HEK293 (cell line): ENCODE results near the gene USP5.
"Not testable (repeated sequence)": the region's sequence is repeated elsewhere in the genome, so short reads cannot be mapped to it uniquely, and the experiment has no call there.

Source experiments
- CTCF ChIA-PET: fragments of 350-600 bp; formaldehyde crosslinking; extraction: SDS; loops from one replicate; lab custom pipeline; 2021; ENCODE audit warnings: antibody characterized with exemption; lab: Yijun Ruan, JAX
- POLR2A ChIA-PET: fragments of 300-600 bp; formaldehyde crosslinking; extraction: SDS; loops from one replicate; lab custom pipeline; 2020; ENCODE audit warnings: antibody characterized with exemption, inconsistent platforms; lab: Yijun Ruan, JAX
- H3K27ac ChIP-seq: fragments of 200-500 bp; sonication (Bioruptor generic); 2 replicates; pipeline ENCODE4 v1.5.1; 2014; ENCODE audit warnings: low read depth, low read length, control low read depth, inconsistent platforms; ENCODE audit errors: extremely low read depth
- H3K36me3 ChIP-seq, 2 experiments: fragments of 200-500 bp in 1 of 2; sonication (Bioruptor generic) in 1 of 2; 1 replicate in 1 of 2; 2 replicates in 1 of 2; pipeline ENCODE4 v1.5.1; 2014 to 2017; ENCODE audit warnings: inconsistent platforms in 2 of 2, low read length in 2 of 2; ENCODE audit not compliant: control insufficient read depth in 2 of 2, insufficient read depth in 1 of 2
- H3K4me1 ChIP-seq: fragments of 200-500 bp; sonication (Bioruptor generic); 2 replicates; pipeline ENCODE4 v1.5.1; 2014; ENCODE audit warnings: mild to moderate bottlenecking, low read length, inconsistent platforms; ENCODE audit not compliant: control insufficient read depth, insufficient read depth
- H3K4me3 ChIP-seq: 2 replicates; pipeline ENCODE4 v1.5.1; 2011; ENCODE audit warnings: low read depth, mild to moderate bottlenecking, control low read depth, low read length, moderate library complexity
- H3K9me3 ChIP-seq: fragments of 200-500 bp; sonication (Bioruptor generic); 2 replicates; pipeline ENCODE4 v1.5.1; 2014; ENCODE audit warnings: low read depth, low read length, inconsistent platforms; ENCODE audit not compliant: control insufficient read depth, insufficient read depth
- EGR2 ChIP-seq: fragments of 450-650 bp; formaldehyde crosslinking; IDR thresholded peaks from 2 replicates; pipeline ENCODE4 v1.5.1; 2016; ENCODE audit warnings: low read depth, missing biosample characterization, missing genetic modification characterization
- GLI2 ChIP-seq: fragments of 450-650 bp; formaldehyde crosslinking; IDR thresholded peaks from 2 replicates; pipeline ENCODE4; 2017; ENCODE audit warnings: missing biosample characterization, missing genetic modification characterization, low read depth, borderline replicate concordance
- GLIS2 ChIP-seq: fragments of 450-650 bp; formaldehyde crosslinking; IDR thresholded peaks from 2 replicates; pipeline ENCODE4 v1.5.1; 2016; ENCODE audit warnings: missing biosample characterization, missing genetic modification characterization
- PRDM1 ChIP-seq: fragments of 450-650 bp; formaldehyde crosslinking; IDR thresholded peaks from 2 replicates; pipeline ENCODE4; 2016; ENCODE audit warnings: missing biosample characterization, missing genetic modification characterization
- SCRT2 ChIP-seq: fragments of 450-650 bp; formaldehyde crosslinking; IDR thresholded peaks from 2 replicates; pipeline ENCODE4 v1.5.1; 2016; ENCODE audit warnings: missing biosample characterization, missing genetic modification characterization
- SP2 ChIP-seq: fragments of 450-650 bp; formaldehyde crosslinking; IDR thresholded peaks from 2 replicates; pipeline ENCODE4 v1.5.1; 2016; ENCODE audit warnings: missing biosample characterization, missing genetic modification characterization
- ZFHX2 ChIP-seq: fragments of 450-650 bp; formaldehyde crosslinking; conservative IDR thresholded peaks from 2 replicates; pipeline ENCODE4 v1.5.1; 2016; ENCODE audit warnings: missing biosample characterization, missing genetic modification characterization
- ZIC2 ChIP-seq: fragments of 450-650 bp; formaldehyde crosslinking; IDR thresholded peaks from 2 replicates; pipeline ENCODE4 v1.5.1; 2016; ENCODE audit warnings: missing biosample characterization, missing genetic modification characterization
- ZNF121 ChIP-seq: fragments of 450-650 bp; formaldehyde crosslinking; IDR thresholded peaks from 2 replicates; pipeline ENCODE4 v1.5.1; 2016; ENCODE audit warnings: missing biosample characterization, missing genetic modification characterization
- ZNF132 ChIP-seq: fragments of 450-650 bp; formaldehyde crosslinking; IDR thresholded peaks from 2 replicates; pipeline ENCODE4 v1.5.1; 2017; ENCODE audit warnings: missing biosample characterization, missing genetic modification characterization, borderline replicate concordance
- ZNF138 ChIP-seq: fragments of 450-650 bp; formaldehyde crosslinking; IDR thresholded peaks from 2 replicates; pipeline ENCODE4 v1.5.1; 2016; ENCODE audit warnings: missing biosample characterization, missing genetic modification characterization, borderline replicate concordance
- ZNF140 ChIP-seq: fragments of 450-650 bp; formaldehyde crosslinking; IDR thresholded peaks from 2 replicates; pipeline ENCODE4 v1.5.1; 2016; ENCODE audit warnings: missing biosample characterization, missing genetic modification characterization
- ZNF175 ChIP-seq: fragments of 450-650 bp; formaldehyde crosslinking; IDR thresholded peaks from 2 replicates; pipeline ENCODE4 v1.5.1; 2016; ENCODE audit warnings: missing biosample characterization, missing genetic modification characterization
- ZNF416 ChIP-seq: fragments of 450-650 bp; formaldehyde crosslinking; IDR thresholded peaks from 2 replicates; pipeline ENCODE4 v1.5.1; 2016; ENCODE audit warnings: missing biosample characterization, missing genetic modification characterization
- ZNF433 ChIP-seq: fragments of 450-650 bp; formaldehyde crosslinking; IDR thresholded peaks from 2 replicates; pipeline ENCODE4 v1.5.1; 2016; ENCODE audit warnings: missing biosample characterization, missing genetic modification characterization, low read depth
- ZNF473 ChIP-seq: fragments of 450-650 bp; formaldehyde crosslinking; IDR thresholded peaks from 2 replicates; pipeline ENCODE4 v1.5.1; 2017; ENCODE audit warnings: missing biosample characterization, missing genetic modification characterization
- ZNF549 ChIP-seq: fragments of 450-650 bp; IDR thresholded peaks from 2 replicates; pipeline ENCODE4 v1.5.1; 2018; ENCODE audit warnings: missing biosample characterization, missing genetic modification characterization, mild to moderate bottlenecking, inconsistent platforms, moderate library complexity
- ZNF571 ChIP-seq: fragments of 450-650 bp; formaldehyde crosslinking; IDR thresholded peaks from 2 replicates; pipeline ENCODE4 v1.5.0; 2017; ENCODE audit warnings: missing biosample characterization, missing genetic modification characterization
- ZNF610 ChIP-seq: fragments of 450-650 bp; formaldehyde crosslinking; IDR thresholded peaks from 2 replicates; pipeline ENCODE4 v1.5.1; 2016; ENCODE audit warnings: missing biosample characterization, missing genetic modification characterization, borderline replicate concordance
- ZNF701 ChIP-seq: fragments of 450-650 bp; formaldehyde crosslinking; IDR thresholded peaks from 2 replicates; pipeline ENCODE4 v1.5.1; 2016; ENCODE audit warnings: missing biosample characterization, missing genetic modification characterization
- ZNF768 ChIP-seq: fragments of 450-650 bp; formaldehyde crosslinking; IDR thresholded peaks from 2 replicates; pipeline ENCODE4 v1.5.1; 2018; ENCODE audit warnings: missing biosample characterization, mild to moderate bottlenecking, missing genetic modification characterization
- ZNF776 ChIP-seq: fragments of 450-650 bp; formaldehyde crosslinking; IDR thresholded peaks from 2 replicates; pipeline ENCODE4 v1.5.0; 2017; ENCODE audit warnings: missing biosample characterization, missing genetic modification characterization, borderline replicate concordance
- ZNF837 ChIP-seq: fragments of 450-650 bp; formaldehyde crosslinking; IDR thresholded peaks from 2 replicates; pipeline ENCODE4 v1.5.1; 2016; ENCODE audit warnings: missing biosample characterization, missing genetic modification characterization
- ZSCAN30 ChIP-seq: fragments of 450-650 bp; IDR thresholded peaks from 2 replicates; pipeline ENCODE4 v1.5.1; 2018; ENCODE audit warnings: missing biosample characterization, mild to moderate bottlenecking, missing genetic modification characterization, moderate library complexity
- TF ChIP-seq, protein P1 (sequence below): fragments of 450-650 bp; formaldehyde crosslinking; IDR thresholded peaks from 2 replicates; pipeline ENCODE4 v1.5.1; 2017; ENCODE audit warnings: missing biosample characterization, missing genetic modification characterization

The USP5 gene

GRCh38 chr12:6863033-6863432 lies 11.1 kb downstream of the USP5 start:
- H3K4me1 ChIP-seq: peaks cover 6% of the 10 kb centered on the region
- H3K4me3 ChIP-seq: no peak overlapping the region
- ChIA-PET CTCF (interaction anchor here (1.2 kb wide), 1 partner anchor 9 kb away, joined by 5 read pairs; no protein-coding TSS in a partner anchor), POLR2A (interaction anchor here (7.6 kb wide), 1 partner anchor 9 kb away, joined by 183 read pairs; the partner anchor contains the start of genes CDCA3 and USP5)
- no peak overlapping the region for H3K27ac ChIP-seq
- TF ChIP-seq ZNF473 (tag by site-specific recombination) (no peak), ZNF416 (tag by site-specific recombination) (no peak), ZNF138 (tag by site-specific recombination) (no peak), ZIC2 (tag by site-specific recombination) (no peak), GLI2 (tag by site-specific recombination) (no peak), ZNF837 (tag by site-specific recombination) (no peak), ZNF776 (tag by site-specific recombination) (no peak), ZNF768 (no peak), ZNF433 (tag by site-specific recombination) (no peak)
- TF ChIP-seq, protein P1, sequence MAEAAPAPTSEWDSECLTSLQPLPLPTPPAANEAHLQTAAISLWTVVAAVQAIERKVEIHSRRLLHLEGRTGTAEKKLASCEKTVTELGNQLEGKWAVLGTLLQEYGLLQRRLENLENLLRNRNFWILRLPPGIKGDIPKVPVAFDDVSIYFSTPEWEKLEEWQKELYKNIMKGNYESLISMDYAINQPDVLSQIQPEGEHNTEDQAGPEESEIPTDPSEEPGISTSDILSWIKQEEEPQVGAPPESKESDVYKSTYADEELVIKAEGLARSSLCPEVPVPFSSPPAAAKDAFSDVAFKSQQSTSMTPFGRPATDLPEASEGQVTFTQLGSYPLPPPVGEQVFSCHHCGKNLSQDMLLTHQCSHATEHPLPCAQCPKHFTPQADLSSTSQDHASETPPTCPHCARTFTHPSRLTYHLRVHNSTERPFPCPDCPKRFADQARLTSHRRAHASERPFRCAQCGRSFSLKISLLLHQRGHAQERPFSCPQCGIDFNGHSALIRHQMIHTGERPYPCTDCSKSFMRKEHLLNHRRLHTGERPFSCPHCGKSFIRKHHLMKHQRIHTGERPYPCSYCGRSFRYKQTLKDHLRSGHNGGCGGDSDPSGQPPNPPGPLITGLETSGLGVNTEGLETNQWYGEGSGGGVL (tag by site-specific recombination): no peak
- peaks cover 11 to 80% of the 10 kb centered on the region in 2 experiments for H3K36me3 ChIP-seq
- H3K9me3 ChIP-seq: no peaks in the 10 kb centered on the region

GRCh38 chr12:6863586-6864321 lies 11.8 kb downstream of the USP5 start:
- CTCF ChIA-PET: interaction anchor here (1.2 to 1.7 kb wide), 2 partner anchors 8 to 9 kb away, joined by 3 to 5 read pairs; no protein-coding TSS in a partner anchor
- no peak overlapping the region for H3K27ac ChIP-seq
- POLR2A ChIA-PET: interaction anchor here (7.6 kb wide), 1 partner anchor 10 kb away, joined by 183 read pairs; the partner anchor contains the start of genes CDCA3 and USP5
- H3K9me3 ChIP-seq: no peaks in the 10 kb centered on the region
- no peak for TF ChIP-seq ZSCAN30 (tag by site-specific recombination)
- TF ChIP-seq SCRT2 (tag by site-specific recombination): 0 out of 2 replicates have a peak, but pooled peaks have one; percentile 32
- H3K36me3 ChIP-seq: peaks cover 9 to 78% of the 10 kb centered on the region in 2 experiments
- H3K4me3 ChIP-seq: no peak overlapping the region
- H3K4me1 ChIP-seq: peaks cover 6% of the 10 kb centered on the region

DNA sequence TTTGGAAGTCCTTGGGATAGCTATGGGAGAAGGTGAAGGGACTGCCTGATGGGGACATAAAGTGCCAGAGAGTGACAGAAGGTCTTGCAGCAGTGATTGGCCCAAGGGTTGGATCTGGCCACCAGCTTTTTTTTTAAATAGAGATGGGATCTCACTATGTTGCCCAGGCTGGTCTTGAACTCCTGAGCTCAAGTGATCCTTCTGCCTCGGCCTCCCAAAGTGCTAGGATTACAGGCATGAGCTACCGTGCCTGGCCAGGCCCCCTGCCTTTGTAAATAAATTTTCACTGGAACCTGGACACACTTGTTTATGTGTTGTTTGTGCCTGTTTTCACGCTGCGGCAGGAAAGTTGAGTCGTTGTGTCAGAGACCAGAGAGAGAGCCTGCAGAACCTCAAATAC lies 13.4 kb downstream of the USP5 start:
- H3K4me3 ChIP-seq, H3K4me1 ChIP-seq, H3K9me3 ChIP-seq, H3K27ac ChIP-seq: not testable (repeated sequence)
- peak; percentile 92 for TF ChIP-seq ZNF121 (tag by site-specific recombination)
- H3K36me3 ChIP-seq: peaks cover 13 to 79% of the 10 kb centered on the region in 2 experiments
- ChIA-PET CTCF (interaction anchor here (1.5 to 1.7 kb wide), 2 partner anchors 10 to 13 kb away, joined by 3 to 4 read pairs; no protein-coding TSS in a partner anchor), POLR2A (interaction anchor here (1.0 to 7.6 kb wide), 4 partner anchors 8 to 112 kb away, joined by 3 to 183 read pairs (median 3); partner anchors contain the start of genes C12orf57, CDCA3, MLF2 and RNU7-1)

DNA sequence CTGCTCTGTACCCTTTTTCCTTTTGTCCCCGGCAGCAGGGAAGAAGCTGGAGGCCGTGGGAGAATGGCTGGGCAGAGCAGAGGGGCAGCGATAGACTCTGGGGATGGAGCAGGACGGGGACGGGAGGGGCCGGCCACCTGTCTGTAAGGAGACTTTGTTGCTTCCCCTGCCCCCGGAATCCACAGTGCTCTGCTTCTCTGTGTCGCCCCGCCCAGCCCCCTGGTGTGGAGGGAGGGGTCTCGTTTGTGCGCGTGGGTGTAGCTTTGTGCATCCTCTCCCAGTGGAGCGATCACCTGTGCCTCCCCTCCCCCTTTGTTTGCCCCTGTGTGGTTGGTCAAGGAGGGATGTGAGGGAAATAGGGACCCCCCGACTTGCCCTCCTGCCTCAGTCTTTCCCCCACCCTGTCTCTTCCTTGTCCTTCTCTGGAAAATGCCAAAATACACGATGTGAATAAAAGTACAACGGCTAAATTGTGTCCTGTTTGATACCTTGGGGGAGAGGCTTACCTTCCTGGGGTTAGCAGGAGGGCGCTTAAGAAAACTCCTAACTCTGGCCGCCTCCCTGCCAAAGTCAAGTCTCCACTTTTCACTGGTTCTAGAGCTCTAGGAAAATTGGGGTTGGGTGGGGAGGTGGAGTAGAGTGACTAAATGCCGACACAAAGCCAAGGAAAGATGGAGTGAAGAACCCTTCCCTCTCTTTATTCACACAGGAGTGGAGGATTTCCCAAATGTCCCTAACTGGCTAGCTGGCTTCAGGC lies 14.4 kb downstream of the USP5 start:
- CTCF ChIA-PET: interaction anchor here (0.9 to 1.5 kb wide), 5 partner anchors 15 to 114 kb away, joined by 3 to 6 read pairs (median 3); partner anchors contain the start of genes CDCA3 and MLF2
- POLR2A ChIA-PET: interaction anchor here (0.6 to 7.6 kb wide), 18 partner anchors 12 to 356 kb away, joined by 3 to 183 read pairs (median 6); partner anchors contain the start of genes C12orf57, CDCA3, COPS7A and LRRC23
- Histone ChIP-seq H3K4me3 (0 out of 2 replicates have a peak overlapping the region, but pooled peaks have one; percentile 87), H3K4me1 (peaks cover 6% of the 10 kb centered on the region), H3K36me3 (peaks cover 13 to 79% of the 10 kb centered on the region in 2 experiments), H3K27ac (no peak overlapping the region), H3K9me3 (no peaks in the 10 kb centered on the region)
- no peak for TF ChIP-seq ZNF549 (tag by site-specific recombination)
- TF ChIP-seq ZNF132: no peak
- no peak for TF ChIP-seq ZNF776 (tag by site-specific recombination)
- TF ChIP-seq EGR2 (tag by site-specific recombination): peak; percentile 36; the same call in 1 of the 2 replicates
- peak; percentile 34; the same call in 1 of the 2 replicates for TF ChIP-seq SP2 (tag by site-specific recombination)
- TF ChIP-seq ZNF701 (tag by site-specific recombination): no peak
- TF ChIP-seq ZNF610 (tag by site-specific recombination): no peak
- no peak for TF ChIP-seq ZNF140
- TF ChIP-seq ZFHX2: peak; percentile 45
- no peak for TF ChIP-seq ZNF175 (tag by site-specific recombination)
- peak; percentile 35 for TF ChIP-seq GLIS2 (tag by site-specific recombination)
- no peak for TF ChIP-seq ZNF571
- no peak for TF ChIP-seq PRDM1
